ENCODE measurements around the gene SRRD. TPM values are rescaled to one million over a fixed set of nuclear protein-coding genes. Genes with fewer than 3 reads are reported as not detected.

SRRD gene
- total RNA-seq, 1 experiment from 2014 or later = 25.1 TPM

GRCh38 chr22:26514419-26515161, 30.9 kb downstream of the SRRD start:
- peaks cover 21% of the 10 kb centered on the region for H3K4me1 Mint-ChIP-seq
- DNase-seq (ENCODE audit: low spot score) (no peak), ATAC-seq (no peak)
- POLR2A ChIA-PET = interaction anchor here (0.7 kb wide), 1 partner anchor 118 kb away, joined by 3 read pairs; no protein-coding TSS in a partner anchor
- no peak for TF ChIP-seq ELF4 (CRISPR knock-in tag; IDR thresholded peaks at IDR 0.05; ENCODE audit: low read depth)
- TF ChIP-seq IRF1 (CRISPR knock-in tag; IDR thresholded peaks at IDR 0.05) = no peak
- no peak for TF ChIP-seq USF2 (CRISPR knock-in tag; IDR thresholded peaks at IDR 0.05)
- TF ChIP-seq TEAD4 (CRISPR knock-in tag; IDR thresholded peaks at IDR 0.05) = no peak
- no peak for TF ChIP-seq FOXP4 (CRISPR knock-in tag; IDR thresholded peaks at IDR 0.05)
- no peak for TF ChIP-seq ZNF425 (CRISPR knock-in tag; conservative IDR thresholded peaks at IDR 0.05)
- no peak for TF ChIP-seq TCF7 (CRISPR knock-in tag; IDR thresholded peaks at IDR 0.05; ENCODE audit: low read depth)
- TF ChIP-seq ZNF281 (CRISPR knock-in tag; IDR thresholded peaks at IDR 0.05) = no peak
- no peak for TF ChIP-seq USF1 (CRISPR knock-in tag; IDR thresholded peaks at IDR 0.05)
- no peak for TF ChIP-seq ZNF263 (CRISPR knock-in tag; IDR thresholded peaks at IDR 0.05; ENCODE audit: low read depth)
- TF ChIP-seq SMAD4 (CRISPR knock-in tag; IDR thresholded peaks at IDR 0.05) = no peak
- no peak for TF ChIP-seq CREM (CRISPR knock-in tag; IDR thresholded peaks at IDR 0.05)
- TF ChIP-seq RORB (CRISPR knock-in tag; IDR thresholded peaks at IDR 0.05) = no peak
- TF ChIP-seq ZNF232 (CRISPR knock-in tag; IDR thresholded peaks at IDR 0.05) = no peak
- TF ChIP-seq E2F5 (CRISPR knock-in tag; IDR thresholded peaks at IDR 0.05) = no peak
- TF ChIP-seq MAX (CRISPR knock-in tag; IDR thresholded peaks at IDR 0.05) = no peak
- no peak for TF ChIP-seq IRF2 (CRISPR knock-in tag; IDR thresholded peaks at IDR 0.05; ENCODE audit: borderline replicate concordance, low read depth)
- TF ChIP-seq PRRX2 (CRISPR knock-in tag; IDR thresholded peaks at IDR 0.05) = no peak
- TF ChIP-seq KAT7 (CRISPR knock-in tag; IDR thresholded peaks at IDR 0.05; ENCODE audit: borderline replicate concordance) = no peak
- H3K9me3 Mint-ChIP-seq = no peaks in the 10 kb centered on the region
- CTCF ChIA-PET = interaction anchor here (0.8 to 1.0 kb wide), 2 partner anchors 12 to 154 kb away, joined by 3 read pairs; no protein-coding TSS in a partner anchor
- H3K36me3 Mint-ChIP-seq = peaks cover 13% of the 10 kb centered on the region
- no peaks in the 10 kb centered on the region for H3K27me3 Mint-ChIP-seq (ENCODE audit: low read depth)
- no peak overlapping the region for H3K4me3 Mint-ChIP-seq
- no peak overlapping the region for H3K27ac Mint-ChIP-seq
